Gastrocnemius medialis (tissue), 4 donors: Measurements from ENCODE around the gene CD63.

Source experiments
- POLR2A ChIP-seq, 2 donors: fragments of 450-650 bp; IDR thresholded peaks; one replicate each; pipeline ENCODE4 v1.6.1; 2017; ENCODE audit warnings: antibody characterized with exemption in 2 of 2, mild to moderate bottlenecking in 2 of 2, moderate library complexity in 2 of 2
- TF ChIP-seq, protein P1 (sequence below), 5 experiments: fragments of 450-650 bp in 3 of 5; fragments of 200-600 bp in 2 of 5; sonication (generic) in 2 of 5; IDR thresholded peaks in 4 of 5; conservative IDR thresholded peaks in 1 of 5; 1 replicate in 4 of 5; 2 replicates in 1 of 5; pipeline ENCODE4 v1.5.1; 2016 to 2019; ENCODE audit warnings: antibody characterized with exemption in 5 of 5, mild to moderate bottlenecking in 3 of 5, moderate library complexity in 3 of 5

GRCh38 chr12:55724226-55724939 lies 4.4 kb downstream of the CD63 start:
- TF ChIP-seq, protein P1, sequence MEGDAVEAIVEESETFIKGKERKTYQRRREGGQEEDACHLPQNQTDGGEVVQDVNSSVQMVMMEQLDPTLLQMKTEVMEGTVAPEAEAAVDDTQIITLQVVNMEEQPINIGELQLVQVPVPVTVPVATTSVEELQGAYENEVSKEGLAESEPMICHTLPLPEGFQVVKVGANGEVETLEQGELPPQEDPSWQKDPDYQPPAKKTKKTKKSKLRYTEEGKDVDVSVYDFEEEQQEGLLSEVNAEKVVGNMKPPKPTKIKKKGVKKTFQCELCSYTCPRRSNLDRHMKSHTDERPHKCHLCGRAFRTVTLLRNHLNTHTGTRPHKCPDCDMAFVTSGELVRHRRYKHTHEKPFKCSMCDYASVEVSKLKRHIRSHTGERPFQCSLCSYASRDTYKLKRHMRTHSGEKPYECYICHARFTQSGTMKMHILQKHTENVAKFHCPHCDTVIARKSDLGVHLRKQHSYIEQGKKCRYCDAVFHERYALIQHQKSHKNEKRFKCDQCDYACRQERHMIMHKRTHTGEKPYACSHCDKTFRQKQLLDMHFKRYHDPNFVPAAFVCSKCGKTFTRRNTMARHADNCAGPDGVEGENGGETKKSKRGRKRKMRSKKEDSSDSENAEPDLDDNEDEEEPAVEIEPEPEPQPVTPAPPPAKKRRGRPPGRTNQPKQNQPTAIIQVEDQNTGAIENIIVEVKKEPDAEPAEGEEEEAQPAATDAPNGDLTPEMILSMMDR (IDR thresholded peaks at IDR 0.05 in 4 of 5, conservative IDR thresholded peaks at IDR 0.05 in 1 of 5), result peak; percentile 43 to 68 (median 50)
- no peak for TF ChIP-seq POLR2A (IDR thresholded peaks at IDR 0.05)
